ENCODE results near the gene TMTC2. TPM values are rescaled to one million over a fixed set of nuclear protein-coding genes. Genes with fewer than 3 reads are reported as not detected.

The TMTC2 gene
- 2.1 and 2.4 TPM in 2 replicates for total RNA-seq (2014; rRNA removed; shearing (Covaris generic))

GRCh38 chr12:82686168-82687020, at the start of gene TMTC2:
TSS of gene TMTC2 (plus strand) at chr12:82686906.
- peak; percentile 80 for DNase-seq (ENCODE audit: low spot score)

- no peak for DNase-seq (ENCODE audit: low spot score)
Observed at GRCh38 chr12:82638324-82638723, 48.4 kb upstream of the TMTC2 start.

- DNase-seq (ENCODE audit: low spot score) = no peak
Observed at GRCh38 chr12:82644896-82645295, 41.8 kb upstream of the TMTC2 start.

- no peak for DNase-seq (ENCODE audit: low spot score)
Observed at GRCh38 chr12:82645414-82645813, 41.3 kb upstream of the TMTC2 start.

- DNase-seq (ENCODE audit: low spot score) = no peak
Observed at GRCh38 chr12:82647853-82648252, 38.9 kb upstream of the TMTC2 start.

- no peak for DNase-seq (ENCODE audit: low spot score)
Observed at GRCh38 chr12:82648259-82648909, 38.3 kb upstream of the TMTC2 start.

GRCh38 chr12:82650627-82651337, 35.9 kb upstream of the TMTC2 start:
- DNase-seq (ENCODE audit: low spot score) = peak; percentile 95

- peak; percentile 11 for DNase-seq (ENCODE audit: low spot score)
Observed at GRCh38 chr12:82651489-82651888, 35.2 kb upstream of the TMTC2 start.

- no peak for DNase-seq (ENCODE audit: low spot score)
Observed at GRCh38 chr12:82652071-82652470, 34.6 kb upstream of the TMTC2 start.

- no peak for DNase-seq (ENCODE audit: low spot score)
Observed at GRCh38 chr12:82655751-82656150, 31.0 kb upstream of the TMTC2 start.

GRCh38 chr12:82659343-82660207, 27.1 kb upstream of the TMTC2 start:
- DNase-seq (ENCODE audit: low spot score) = no peak

- DNase-seq (ENCODE audit: low spot score) = peak; percentile 13
Observed at GRCh38 chr12:82660541-82661325, 26.0 kb upstream of the TMTC2 start.

- no peak for DNase-seq (ENCODE audit: low spot score)
Observed at GRCh38 chr12:82663893-82664292, 22.8 kb upstream of the TMTC2 start.

- no peak for DNase-seq (ENCODE audit: low spot score)
Observed at GRCh38 chr12:82665142-82665923, 21.4 kb upstream of the TMTC2 start.

GRCh38 chr12:82666830-82667229, 19.9 kb upstream of the TMTC2 start:
- no peak for DNase-seq (ENCODE audit: low spot score)

- DNase-seq (ENCODE audit: low spot score) = no peak
Observed at GRCh38 chr12:82671673-82672195, 15.0 kb upstream of the TMTC2 start.

- DNase-seq (ENCODE audit: low spot score) = no peak
Observed at GRCh38 chr12:82672811-82673495, 13.8 kb upstream of the TMTC2 start.

GRCh38 chr12:82673698-82674097, 13.0 kb upstream of the TMTC2 start:
- DNase-seq (ENCODE audit: low spot score) = no peak

- DNase-seq (ENCODE audit: low spot score) = no peak
Observed at GRCh38 chr12:82675246-82675645, 11.5 kb upstream of the TMTC2 start.

Measured in A172 (cell line).